ENCODE data around the gene DMP1. TPM values are rescaled to one million over a fixed set of nuclear protein-coding genes. Genes with fewer than 3 reads are reported as not detected.

The DMP1 gene
- total and polyA plus RNA-seq, 2 of the 13 experiments (the other 11 are each of a cell fraction or from before 2014, with no cell fraction given): not detected

GRCh38 chr4:87657525-87657924, 7.4 kb downstream of the DMP1 start:
- H3K9me3 ChIP-seq (ENCODE audit: low read length): no peaks in the 10 kb centered on the region
- WGBS (ENCODE audit: low lambda C conversion rate): 0% methylated on average over 3 of the region's 3 CpGs
- TF ChIP-seq PHB2 (IDR thresholded peaks at IDR 0.05; ENCODE audit: partially characterized antibody) (no peak), REL (CRISPR knock-in tag; conservative IDR thresholded peaks at IDR 0.05) (no peak), REXO4 (CRISPR knock-in tag; IDR thresholded peaks at IDR 0.05; ENCODE audit: borderline replicate concordance) (no peak), SRSF4 (IDR thresholded peaks at IDR 0.05; ENCODE audit: low read depth, low read length, poor library complexity, severe bottlenecking) (no peak), HOXA3 (CRISPR knock-in tag; IDR thresholded peaks at IDR 0.05) (no peak), HHEX (CRISPR knock-in tag; IDR thresholded peaks at IDR 0.05) (no peak), ATF7 (IDR thresholded peaks at IDR 0.05) (peak; percentile 59), ATF7 (CRISPR knock-in tag; IDR thresholded peaks at IDR 0.05) (no peak), ELF1 (CRISPR knock-in tag; IDR thresholded peaks at IDR 0.05) (no peak), CREB1 (IDR thresholded peaks at IDR 0.05) (peak; percentile 72), CREB1 (CRISPR knock-in tag; IDR thresholded peaks at IDR 0.05) (no peak), ETV5 (CRISPR knock-in tag; IDR thresholded peaks at IDR 0.05; ENCODE audit: borderline replicate concordance) (no peak), ZNF274 (CRISPR knock-in tag; IDR thresholded peaks at IDR 0.05) (no peak), ZSCAN20 (CRISPR knock-in tag; IDR thresholded peaks at IDR 0.05; ENCODE audit: borderline replicate concordance) (no peak), SMAD3 (CRISPR knock-in tag; IDR thresholded peaks at IDR 0.05) (no peak), NFIB (CRISPR knock-in tag; IDR thresholded peaks at IDR 0.05; ENCODE audit: borderline replicate concordance) (no peak), HOXA9 (CRISPR knock-in tag; IDR thresholded peaks at IDR 0.05; ENCODE audit: borderline replicate concordance) (no peak)
- TF ChIP-seq, protein P1, sequence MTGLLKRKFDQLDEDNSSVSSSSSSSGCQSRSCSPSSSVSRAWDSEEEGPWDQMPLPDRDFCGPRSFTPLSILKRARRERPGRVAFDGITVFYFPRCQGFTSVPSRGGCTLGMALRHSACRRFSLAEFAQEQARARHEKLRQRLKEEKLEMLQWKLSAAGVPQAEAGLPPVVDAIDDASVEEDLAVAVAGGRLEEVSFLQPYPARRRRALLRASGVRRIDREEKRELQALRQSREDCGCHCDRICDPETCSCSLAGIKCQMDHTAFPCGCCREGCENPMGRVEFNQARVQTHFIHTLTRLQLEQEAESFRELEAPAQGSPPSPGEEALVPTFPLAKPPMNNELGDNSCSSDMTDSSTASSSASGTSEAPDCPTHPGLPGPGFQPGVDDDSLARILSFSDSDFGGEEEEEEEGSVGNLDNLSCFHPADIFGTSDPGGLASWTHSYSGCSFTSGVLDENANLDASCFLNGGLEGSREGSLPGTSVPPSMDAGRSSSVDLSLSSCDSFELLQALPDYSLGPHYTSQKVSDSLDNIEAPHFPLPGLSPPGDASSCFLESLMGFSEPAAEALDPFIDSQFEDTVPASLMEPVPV (CRISPR knock-in tag; IDR thresholded peaks at IDR 0.05): no peak
- TF ChIP-seq, protein P2, sequence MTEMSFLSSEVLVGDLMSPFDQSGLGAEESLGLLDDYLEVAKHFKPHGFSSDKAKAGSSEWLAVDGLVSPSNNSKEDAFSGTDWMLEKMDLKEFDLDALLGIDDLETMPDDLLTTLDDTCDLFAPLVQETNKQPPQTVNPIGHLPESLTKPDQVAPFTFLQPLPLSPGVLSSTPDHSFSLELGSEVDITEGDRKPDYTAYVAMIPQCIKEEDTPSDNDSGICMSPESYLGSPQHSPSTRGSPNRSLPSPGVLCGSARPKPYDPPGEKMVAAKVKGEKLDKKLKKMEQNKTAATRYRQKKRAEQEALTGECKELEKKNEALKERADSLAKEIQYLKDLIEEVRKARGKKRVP (CRISPR knock-in tag; IDR thresholded peaks at IDR 0.05): no peak
- POLR2A ChIA-PET: no interaction called here
- peaks cover 2 to 4% of the 10 kb centered on the region in 2 experiments; a peak in 1 of 5 replicates for H3K27me3 ChIP-seq (ENCODE audit: control insufficient read depth in 1 of 2, insufficient read depth in 2 of 2, low read length in 2 of 2)
- in situ Hi-C loops (cut with HindIII; ENCODE audit: extremely low pct_ligation_motif_present, low pct_unique_long_range_greater_than_20kb) (no loop called here), intact Hi-C loops (cut with micrococcal nuclease; ENCODE audit: unreplicated experiment) (no loop called here)
- H3K4me1 ChIP-seq (ENCODE audit: insufficient read depth, low read length): no peaks in the 10 kb centered on the region
- CTCF ChIA-PET (ENCODE audit: low intra/inter-chr PET ratio, low total read pairs): no interaction called here
- H3K79me2 ChIP-seq (ENCODE audit: insufficient read depth, low read length): no peaks in the 10 kb centered on the region
- no peak overlapping the region for H3K4me3 ChIP-seq (replicated peaks in 1 of 3; ENCODE audit: insufficient read depth in 1 of 3, low read depth in 2 of 3, low read length in 3 of 3)
- H4K20me1 ChIP-seq (ENCODE audit: insufficient read depth, low read length): no peaks in the 10 kb centered on the region
- no peak overlapping the region for H3K9ac ChIP-seq (ENCODE audit: insufficient read depth, low read depth, low read length)
- DNase-seq (ENCODE audit: low spot score) (no peak), FAIRE-seq (no peak), ATAC-seq (no peak)
- H3K4me2 ChIP-seq (ENCODE audit: low read depth, low read length): no peak overlapping the region
- no peak overlapping the region for H2AFZ ChIP-seq (ENCODE audit: low read length)
- H3K27ac ChIP-seq (ENCODE audit: extremely low read length, insufficient read depth, low read length): no peak overlapping the region
- H3K36me3 ChIP-seq (replicated peaks in 1 of 2; ENCODE audit: control insufficient read depth in 1 of 2, insufficient read depth in 2 of 2, low read length in 2 of 2): no peaks in the 10 kb centered on the region
- no TSS peak for BruUV-seq (replicated peaks)
